GM21360 (cell line): ENCODE results near the gene SH3PXD2B.
"Not testable (repeated sequence)": the region's sequence is repeated elsewhere in the genome, so short reads cannot be mapped to it uniquely, and the experiment has no call there.

Source experiments
- ATAC-seq: cut with Tn5 transposase; IDR thresholded peaks from one replicate; pipeline ENCODE4 v1.9.1; 2021; ENCODE audit warnings: mild to moderate bottlenecking, moderate library complexity; ENCODE audit not compliant: unreplicated experiment

The SH3PXD2B gene

GRCh38 chr5:172486451-172486850, 32.1 kb upstream of the SH3PXD2B start:
- no peak for ATAC-seq

GRCh38 chr5:172485511-172486202, 31.3 kb upstream of the SH3PXD2B start:
- ATAC-seq: no peak

- no peak for ATAC-seq
Observed at GRCh38 chr5:172484664-172485063, 30.3 kb upstream of the SH3PXD2B start.

GRCh38 chr5:172482156-172483020, 28.1 kb upstream of the SH3PXD2B start:
- ATAC-seq: no peak

- ATAC-seq: no peak
Observed at GRCh38 chr5:172481011-172481800, 26.9 kb upstream of the SH3PXD2B start.

- ATAC-seq: no peak
Observed at GRCh38 chr5:172479784-172480115, 25.4 kb upstream of the SH3PXD2B start.

GRCh38 chr5:172479034-172479783, 24.9 kb upstream of the SH3PXD2B start:
- ATAC-seq: peak; percentile 70

GRCh38 chr5:172478695-172479033, 24.3 kb upstream of the SH3PXD2B start:
- ATAC-seq: not testable (repeated sequence)

GRCh38 chr5:172478256-172478655, 23.9 kb upstream of the SH3PXD2B start:
- ATAC-seq: no peak

- no peak for ATAC-seq
Observed at GRCh38 chr5:172477466-172477865, 23.1 kb upstream of the SH3PXD2B start.

GRCh38 chr5:172474293-172474692, 20.0 kb upstream of the SH3PXD2B start:
- no peak for ATAC-seq

GRCh38 chr5:172473427-172473826, 19.1 kb upstream of the SH3PXD2B start:
- no peak for ATAC-seq

GRCh38 chr5:172469697-172470096, 15.4 kb upstream of the SH3PXD2B start:
- ATAC-seq: no peak

GRCh38 chr5:172466062-172466461, 11.7 kb upstream of the SH3PXD2B start:
- ATAC-seq: no peak

- no peak for ATAC-seq
Observed at GRCh38 chr5:172463031-172463430, 8.7 kb upstream of the SH3PXD2B start.

- ATAC-seq: no peak
Observed at GRCh38 chr5:172459783-172460165, 5.4 kb upstream of the SH3PXD2B start.

GRCh38 chr5:172458976-172459782, 4.9 kb upstream of the SH3PXD2B start:
- ATAC-seq: no peak

GRCh38 chr5:172456076-172456722, 1.9 kb upstream of the SH3PXD2B start:
- ATAC-seq: no peak

- ATAC-seq: no peak
Observed at GRCh38 chr5:172455511-172456061, 1.3 kb upstream of the SH3PXD2B start.

- ATAC-seq: no peak
Observed at GRCh38 chr5:172455087-172455381, 709 bp upstream of the SH3PXD2B start.
